ENCODE data around the gene CKMT1A.

CKMT1A gene

GRCh38 chr15:43748376-43748775 is 54.7 kb downstream of the CKMT1A start:
- no peak for DNase-seq (ENCODE audit: low read depth, low spot score)
- CTCF ChIA-PET = no interaction called here
- POLR2A ChIA-PET = interaction anchor here (0.7 kb wide), 1 partner anchor 226 kb away, joined by 3 read pairs; no protein-coding TSS in a partner anchor
- H3K4me3 ChIP-seq (ENCODE audit: low read depth, low read length) = peak overlapping the region; percentile 74
- TF ChIP-seq CTCF (IDR thresholded peaks at IDR 0.05; ENCODE audit: insufficient read depth, low read length, missing control alignments) = no peak
